MM.1S (cell line): ENCODE measurements around the gene PGD.

Experiments used
- DNase-seq: peaks from one replicate; pipeline ENCODE4 v3.0.0-alpha.2; 2015
- H2AFZ ChIP-seq: fragments of 300-600 bp; sonication (generic); 2 replicates; pipeline ENCODE4 v1.6.0; 2016; ENCODE audit warnings: antibody characterized with exemption, low read length
- H3F3A ChIP-seq: fragments of 300-600 bp; sonication (generic); 2 replicates; pipeline ENCODE4 v1.6.1; 2016; ENCODE audit warnings: mild to moderate bottlenecking, antibody characterized with exemption, low read length, moderate library complexity, mixed read lengths; ENCODE audit not compliant: insufficient read depth
- H3K27ac ChIP-seq: fragments of 300-600 bp; sonication (generic); 2 replicates; pipeline ENCODE4 v1.5.1; 2016; ENCODE audit warnings: mild to moderate bottlenecking, low read length
- H3K27me3 ChIP-seq: fragments of 300-600 bp; sonication (generic); replicated peaks from 2 replicates; pipeline ENCODE4 v1.6.0; 2016; ENCODE audit warnings: low read length; ENCODE audit not compliant: insufficient read depth
- H3K36me3 ChIP-seq: fragments of 300-600 bp; sonication (generic); replicated peaks from 2 replicates; pipeline ENCODE4 v1.6.1; 2016; ENCODE audit warnings: mild to moderate bottlenecking, low read length, mixed read lengths; ENCODE audit not compliant: insufficient read depth
- H3K4me1 ChIP-seq: fragments of 300-600 bp; sonication (generic); 2 replicates; pipeline ENCODE4 v1.6.1; 2016; ENCODE audit warnings: low read length, mixed read lengths
- H3K4me2 ChIP-seq: fragments of 300-600 bp; sonication (generic); 2 replicates; pipeline ENCODE4 v1.6.0; 2016; ENCODE audit warnings: low read depth, low read length
- H3K4me3 ChIP-seq: fragments of 300-600 bp; sonication (generic); 2 replicates; pipeline ENCODE4 v1.5.1; 2016; ENCODE audit warnings: low read length, mixed read lengths
- H3K79me2 ChIP-seq: fragments of 300-600 bp; sonication (generic); 2 replicates; pipeline ENCODE4 v1.6.1; 2016; ENCODE audit warnings: mixed run types, low read length, mixed read lengths
- H3K9ac ChIP-seq: fragments of 300-600 bp; sonication (generic); 2 replicates; pipeline ENCODE4 v1.6.1; 2016; ENCODE audit warnings: low read length, mixed read lengths
- H3K9me2 ChIP-seq: fragments of 300-600 bp; sonication (generic); replicated peaks from 2 replicates; pipeline ENCODE4 v1.6.1; 2016; ENCODE audit warnings: mild to moderate bottlenecking, low read length, mixed read lengths; ENCODE audit not compliant: insufficient read depth
- H3K9me3 ChIP-seq: fragments of 300-600 bp; sonication (generic); replicated peaks from 2 replicates; pipeline ENCODE4 v1.6.1; 2016; ENCODE audit warnings: mild to moderate bottlenecking, low read length, mixed read lengths; ENCODE audit not compliant: insufficient read depth
- H4K20me1 ChIP-seq: fragments of 300-600 bp; sonication (generic); 2 replicates; pipeline ENCODE4 v1.6.1; 2016; ENCODE audit warnings: mild to moderate bottlenecking, low read length, moderate library complexity, mixed read lengths; ENCODE audit not compliant: insufficient read depth
- EZH2 ChIP-seq: fragments of 300-600 bp; sonication (generic); optimal IDR thresholded peaks from 2 replicates; pipeline ENCODE3; 2017; ENCODE audit warnings: low read depth, mild to moderate bottlenecking, antibody characterized with exemption, low read length, mixed read lengths
- EZH2phosphoT487 ChIP-seq: fragments of 300-600 bp; sonication (generic); IDR thresholded peaks from 2 replicates; pipeline ENCODE4 v1.6.1; 2018; ENCODE audit warnings: antibody characterized with exemption, low read length
- TF ChIP-seq, protein P1 (sequence below): fragments of 300-600 bp; sonication (generic); IDR thresholded peaks from 2 replicates; pipeline ENCODE4 v1.5.1; 2016; ENCODE audit warnings: antibody characterized with exemption, low read length, mixed read lengths

The PGD gene

GRCh38 chr1:10399444-10399941, 629 bp downstream of the PGD start:
- Histone ChIP-seq H3K4me3 (peak overlapping the region; percentile 97), H3K4me2 (peak overlapping the region; percentile 94), H3K9me3 (no peaks in the 10 kb centered on the region), H3K27ac (no peak overlapping the region; the same call in 1 of the 2 replicates), H3K9ac (peak overlapping the region; percentile 86; the same call in 1 of the 2 replicates), H4K20me1 (no peaks in the 10 kb centered on the region), H3K4me1 (peaks cover 8% of the 10 kb centered on the region), H2AFZ (peak overlapping the region; percentile 53; the same call in 1 of the 2 replicates), H3K79me2 (peaks cover 22% of the 10 kb centered on the region), H3K27me3 (no peaks in the 10 kb centered on the region), H3K36me3 (0 out of 2 replicates have a peak, but pooled peaks cover 3% of the 10 kb centered on the region), H3K9me2 (no peaks in the 10 kb centered on the region), H3F3A (peaks cover 9% of the 10 kb centered on the region; the same call in 1 of the 2 replicates)
- no peak for TF ChIP-seq EZH2phosphoT487
- TF ChIP-seq, protein P1, sequence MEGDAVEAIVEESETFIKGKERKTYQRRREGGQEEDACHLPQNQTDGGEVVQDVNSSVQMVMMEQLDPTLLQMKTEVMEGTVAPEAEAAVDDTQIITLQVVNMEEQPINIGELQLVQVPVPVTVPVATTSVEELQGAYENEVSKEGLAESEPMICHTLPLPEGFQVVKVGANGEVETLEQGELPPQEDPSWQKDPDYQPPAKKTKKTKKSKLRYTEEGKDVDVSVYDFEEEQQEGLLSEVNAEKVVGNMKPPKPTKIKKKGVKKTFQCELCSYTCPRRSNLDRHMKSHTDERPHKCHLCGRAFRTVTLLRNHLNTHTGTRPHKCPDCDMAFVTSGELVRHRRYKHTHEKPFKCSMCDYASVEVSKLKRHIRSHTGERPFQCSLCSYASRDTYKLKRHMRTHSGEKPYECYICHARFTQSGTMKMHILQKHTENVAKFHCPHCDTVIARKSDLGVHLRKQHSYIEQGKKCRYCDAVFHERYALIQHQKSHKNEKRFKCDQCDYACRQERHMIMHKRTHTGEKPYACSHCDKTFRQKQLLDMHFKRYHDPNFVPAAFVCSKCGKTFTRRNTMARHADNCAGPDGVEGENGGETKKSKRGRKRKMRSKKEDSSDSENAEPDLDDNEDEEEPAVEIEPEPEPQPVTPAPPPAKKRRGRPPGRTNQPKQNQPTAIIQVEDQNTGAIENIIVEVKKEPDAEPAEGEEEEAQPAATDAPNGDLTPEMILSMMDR = no peak
- TF ChIP-seq EZH2 = no peak
- DNase-seq = no peak

GRCh38 chr1:10400013-10400412, 1.1 kb downstream of the PGD start:
- Histone ChIP-seq H3K9ac (peak overlapping the region; percentile 86; the same call in 1 of the 2 replicates), H3K36me3 (0 out of 2 replicates have a peak, but pooled peaks cover 3% of the 10 kb centered on the region), H2AFZ (no peak overlapping the region), H4K20me1 (no peaks in the 10 kb centered on the region), H3K4me2 (peak overlapping the region; percentile 94), H3K4me3 (peak overlapping the region; percentile 97), H3F3A (peaks cover 9% of the 10 kb centered on the region; the same call in 1 of the 2 replicates), H3K4me1 (peaks cover 8% of the 10 kb centered on the region), H3K27ac (no peak overlapping the region), H3K9me2 (no peaks in the 10 kb centered on the region), H3K9me3 (no peaks in the 10 kb centered on the region), H3K27me3 (no peaks in the 10 kb centered on the region), H3K79me2 (peaks cover 22% of the 10 kb centered on the region)
- no peak for DNase-seq
- TF ChIP-seq, protein P1 = no peak
- TF ChIP-seq EZH2 (no peak), EZH2phosphoT487 (no peak)

DNA sequence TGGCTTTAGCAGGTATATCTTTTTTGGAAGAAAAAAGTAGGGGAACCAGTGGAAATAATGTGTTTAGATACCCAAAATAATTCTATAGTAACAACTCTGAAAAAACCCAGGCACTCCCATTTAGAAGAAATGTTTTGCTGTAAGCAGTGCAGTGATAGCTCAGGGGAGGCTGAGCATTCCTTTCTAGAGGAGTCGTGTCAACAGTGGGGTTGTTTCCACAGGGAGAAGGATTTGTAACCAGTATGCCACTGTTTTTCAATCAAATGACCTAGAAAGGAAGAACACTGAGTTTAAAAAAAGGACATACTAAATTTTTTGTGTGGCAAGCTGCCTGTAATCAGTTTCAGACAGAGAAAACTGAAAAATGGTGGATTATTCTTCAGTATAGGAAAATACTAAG, 2.4 kb downstream of the PGD start:
- Histone ChIP-seq H3K4me2 (no peak overlapping the region), H3F3A (peaks cover 9% of the 10 kb centered on the region; the same call in 1 of the 2 replicates), H3K9me3 (no peaks in the 10 kb centered on the region), H3K27me3 (no peaks in the 10 kb centered on the region), H3K4me3 (no peak overlapping the region), H3K9me2 (no peaks in the 10 kb centered on the region), H3K4me1 (peaks cover 8% of the 10 kb centered on the region), H3K9ac (no peak overlapping the region), H4K20me1 (no peaks in the 10 kb centered on the region), H3K79me2 (peaks cover 22% of the 10 kb centered on the region), H3K27ac (no peak overlapping the region), H3K36me3 (peaks cover 4% of the 10 kb centered on the region), H2AFZ (no peak overlapping the region)
- DNase-seq = no peak
- TF ChIP-seq, protein P1 = no peak
- TF ChIP-seq EZH2phosphoT487 = no peak
- no peak for TF ChIP-seq EZH2
